Activated CD8-positive, alpha-beta T cell treated with anti-CD3 and anti-CD28 coated beads for 36 hours (primary cell): ENCODE results near the gene RGS4. TPM values are rescaled to one million over a fixed set of nuclear protein-coding genes. Genes with fewer than 3 reads are reported as not detected.

ENCODE experiments used
- ATAC-seq: fragments of 200-7000 bp; cut with Tn5 transposase; one replicate; pipeline ENCODE4 v1.10.0; 2021; ENCODE audit warnings: mild to moderate bottlenecking, moderate library complexity
- CTCF ChIA-PET: fragments of 350-600 bp; sonication (Branson Sonifier 250); formaldehyde crosslinking; loops from one replicate; lab custom pipeline; 2021; ENCODE audit warnings: antibody characterized with exemption; lab: Charles Lee
- POLR2A ChIA-PET: fragments of 350-600 bp; sonication (Branson Sonifier 250); formaldehyde crosslinking; loops from one replicate; lab custom pipeline; 2021; ENCODE audit warnings: antibody characterized with exemption; lab: Charles Lee
- DNase-seq: peaks from one replicate; pipeline ENCODE4 v3.0.0-alpha.2; 2020
- H3K27ac Mint-ChIP-seq: one replicate; pipeline ENCODE4 v1.8.0; 2021; ENCODE audit warnings: mild to moderate bottlenecking, mixed read lengths
- H3K27me3 Mint-ChIP-seq: one replicate; pipeline ENCODE4 v1.8.0; 2021; ENCODE audit warnings: mixed read lengths
- H3K36me3 Mint-ChIP-seq: one replicate; pipeline ENCODE4 v1.8.0; 2021; ENCODE audit warnings: low read depth, mixed read lengths
- H3K4me1 Mint-ChIP-seq: one replicate; pipeline ENCODE4 v1.8.0; 2021; ENCODE audit warnings: low read depth, mixed read lengths
- H3K4me3 Mint-ChIP-seq: one replicate; pipeline ENCODE4 v1.8.0; 2021; ENCODE audit warnings: mild to moderate bottlenecking, moderate library complexity, mixed read lengths
- H3K9me3 Mint-ChIP-seq: one replicate; pipeline ENCODE4 v1.8.0; 2021; ENCODE audit warnings: mixed read lengths
- intact Hi-C: fragments of 100-400 bp; cut with micrococcal nuclease; formaldehyde crosslinking; loops from one replicate; pipeline ENCODE4 v1.10.0; 2022
- total RNA-seq, 2 experiments: library from RNA; stranded (reverse); gene quantifications; one replicate each; pipeline ENCODE4 v1.2.3, GENCODE V29; 2021
- TF ChIP-seq, protein P1 (sequence below): fragments of 200-600 bp; IDR thresholded peaks from one replicate; pipeline ENCODE4 v1.8.0; 2022; ENCODE audit warnings: antibody characterized with exemption, mild to moderate bottlenecking

The RGS4 gene
- total RNA-seq, 2 experiments from 2014 or later = not detected

- H3K4me1 Mint-ChIP-seq = no peaks in the 10 kb centered on the region
- peaks cover 15% of the 10 kb centered on the region for H3K27me3 Mint-ChIP-seq
- POLR2A ChIA-PET = no interaction called here
- no peak overlapping the region for H3K27ac Mint-ChIP-seq
- TF ChIP-seq, protein P1, sequence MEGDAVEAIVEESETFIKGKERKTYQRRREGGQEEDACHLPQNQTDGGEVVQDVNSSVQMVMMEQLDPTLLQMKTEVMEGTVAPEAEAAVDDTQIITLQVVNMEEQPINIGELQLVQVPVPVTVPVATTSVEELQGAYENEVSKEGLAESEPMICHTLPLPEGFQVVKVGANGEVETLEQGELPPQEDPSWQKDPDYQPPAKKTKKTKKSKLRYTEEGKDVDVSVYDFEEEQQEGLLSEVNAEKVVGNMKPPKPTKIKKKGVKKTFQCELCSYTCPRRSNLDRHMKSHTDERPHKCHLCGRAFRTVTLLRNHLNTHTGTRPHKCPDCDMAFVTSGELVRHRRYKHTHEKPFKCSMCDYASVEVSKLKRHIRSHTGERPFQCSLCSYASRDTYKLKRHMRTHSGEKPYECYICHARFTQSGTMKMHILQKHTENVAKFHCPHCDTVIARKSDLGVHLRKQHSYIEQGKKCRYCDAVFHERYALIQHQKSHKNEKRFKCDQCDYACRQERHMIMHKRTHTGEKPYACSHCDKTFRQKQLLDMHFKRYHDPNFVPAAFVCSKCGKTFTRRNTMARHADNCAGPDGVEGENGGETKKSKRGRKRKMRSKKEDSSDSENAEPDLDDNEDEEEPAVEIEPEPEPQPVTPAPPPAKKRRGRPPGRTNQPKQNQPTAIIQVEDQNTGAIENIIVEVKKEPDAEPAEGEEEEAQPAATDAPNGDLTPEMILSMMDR = no peak
- CTCF ChIA-PET = no interaction called here
- DNase-seq (no peak), ATAC-seq (no peak)
- H3K36me3 Mint-ChIP-seq = no peaks in the 10 kb centered on the region
- intact Hi-C loops = no loop called here
- H3K4me3 Mint-ChIP-seq = no peak overlapping the region
- H3K9me3 Mint-ChIP-seq = no peaks in the 10 kb centered on the region
Measured at GRCh38 chr1:163048869-163049268, 20.3 kb upstream of the RGS4 start.

DNA sequence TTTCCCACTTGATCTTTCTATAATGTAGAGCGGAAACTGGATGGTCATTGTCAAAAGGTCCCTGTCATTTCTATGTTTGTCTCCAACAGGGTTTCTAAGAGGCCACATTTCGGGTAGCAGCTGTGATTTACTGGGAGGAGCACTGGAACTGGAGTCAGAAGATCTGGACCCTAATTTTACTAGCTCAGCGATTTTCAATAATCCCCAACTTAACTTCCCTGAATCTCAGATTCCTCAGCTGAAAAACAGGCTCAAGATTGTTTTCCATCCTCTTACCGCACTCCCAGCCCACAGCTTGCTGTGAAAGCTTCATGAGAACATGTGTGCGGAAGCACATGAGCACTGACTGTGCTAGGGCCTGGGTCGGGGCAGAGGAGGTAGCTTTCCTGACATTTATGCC is 19.9 kb upstream of the RGS4 start:
- Mint-ChIP-seq H3K9me3 (no peaks in the 10 kb centered on the region), H3K27me3 (peaks cover 14% of the 10 kb centered on the region), H3K27ac (no peak overlapping the region), H3K36me3 (no peaks in the 10 kb centered on the region), H3K4me1 (no peaks in the 10 kb centered on the region), H3K4me3 (no peak overlapping the region)
- no peak for ATAC-seq
- intact Hi-C loops = no loop called here
- TF ChIP-seq, protein P1 = no peak
- ChIA-PET POLR2A (no interaction called here), CTCF (no interaction called here)
- no peak for DNase-seq

DNA sequence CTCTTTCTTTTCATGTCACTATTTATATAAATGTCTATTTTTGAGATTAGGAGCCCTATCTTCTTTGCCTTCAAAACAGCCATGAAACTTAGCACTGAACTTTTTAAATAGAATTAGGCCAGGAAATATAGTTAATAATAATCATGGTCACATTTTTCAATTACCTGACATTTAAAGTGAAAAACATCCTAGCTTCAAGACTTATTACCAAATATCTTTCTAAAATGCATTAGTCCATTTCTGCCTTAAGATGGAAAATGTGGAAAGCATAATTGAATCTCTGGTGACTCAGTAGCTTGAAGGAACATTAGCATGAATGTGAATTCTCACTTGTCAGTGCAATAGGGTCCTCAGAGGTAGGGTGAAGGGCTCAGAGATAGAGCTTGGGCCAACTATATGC is 18.7 kb upstream of the RGS4 start:
- intact Hi-C loops = no loop called here
- Mint-ChIP-seq H3K36me3 (no peaks in the 10 kb centered on the region), H3K27ac (no peak overlapping the region), H3K4me3 (no peak overlapping the region), H3K27me3 (peaks cover 13% of the 10 kb centered on the region), H3K9me3 (no peaks in the 10 kb centered on the region), H3K4me1 (no peaks in the 10 kb centered on the region)
- ChIA-PET POLR2A (no interaction called here), CTCF (no interaction called here)
- no peak for DNase-seq
- no peak for ATAC-seq
- TF ChIP-seq, protein P1 = no peak

DNA sequence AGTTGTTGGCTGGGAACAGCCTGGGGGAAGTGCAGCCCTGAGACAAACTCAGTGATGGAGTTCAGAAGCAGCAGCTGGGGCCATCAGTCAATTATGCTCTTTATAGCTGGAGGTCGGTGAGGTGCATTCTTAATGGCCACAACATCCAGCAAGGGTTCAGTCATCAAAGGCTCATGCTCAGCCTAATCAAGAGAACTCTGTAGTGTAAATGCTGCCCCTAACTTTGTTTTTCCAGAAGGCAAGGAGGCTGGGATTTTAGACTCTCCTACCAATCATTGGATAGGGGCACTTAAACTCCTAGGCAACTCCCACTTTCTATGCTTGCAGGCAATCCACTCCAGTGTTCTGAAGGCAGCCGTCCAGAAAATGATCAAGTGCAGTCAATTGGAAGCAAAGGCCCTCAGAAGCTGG is 15.0 kb upstream of the RGS4 start:
- POLR2A ChIA-PET = no interaction called here
- intact Hi-C loops = no loop called here
- Mint-ChIP-seq H3K27ac (no peak overlapping the region), H3K36me3 (no peaks in the 10 kb centered on the region), H3K9me3 (no peaks in the 10 kb centered on the region), H3K4me1 (no peaks in the 10 kb centered on the region), H3K27me3 (peaks cover 11% of the 10 kb centered on the region), H3K4me3 (no peak overlapping the region)
- TF ChIP-seq, protein P1 = no peak
- ATAC-seq (no peak), DNase-seq (no peak)
- CTCF ChIA-PET = no interaction called here

DNA sequence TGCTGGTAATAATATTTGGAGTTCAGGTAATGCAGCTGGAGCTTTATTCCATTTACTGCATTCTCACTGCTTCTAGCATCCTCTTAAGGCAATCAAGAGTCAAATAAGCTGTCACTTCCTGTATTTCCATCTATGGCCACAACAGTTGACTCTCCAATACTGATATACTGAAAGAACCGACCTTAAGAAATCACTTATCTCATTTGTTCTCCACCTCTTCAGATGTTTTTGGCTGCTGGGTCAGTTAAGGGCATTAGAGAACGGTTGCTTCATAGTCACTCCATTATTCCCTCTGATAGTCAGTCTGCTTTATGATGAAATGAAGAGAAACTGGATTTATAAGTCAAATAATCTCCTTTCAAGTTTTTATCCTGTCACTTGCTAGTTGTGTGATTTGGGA is 14.2 kb upstream of the RGS4 start:
- DNase-seq = no peak
- POLR2A ChIA-PET = no interaction called here
- CTCF ChIA-PET = no interaction called here
- Mint-ChIP-seq H3K4me3 (no peak overlapping the region), H3K27ac (no peak overlapping the region), H3K4me1 (no peaks in the 10 kb centered on the region), H3K27me3 (peaks cover 12% of the 10 kb centered on the region), H3K9me3 (no peaks in the 10 kb centered on the region), H3K36me3 (no peaks in the 10 kb centered on the region)
- TF ChIP-seq, protein P1 = no peak
- intact Hi-C loops = no loop called here
- no peak for ATAC-seq
